ENCODE data around the gene GRAP2.

GRAP2 gene

DNA sequence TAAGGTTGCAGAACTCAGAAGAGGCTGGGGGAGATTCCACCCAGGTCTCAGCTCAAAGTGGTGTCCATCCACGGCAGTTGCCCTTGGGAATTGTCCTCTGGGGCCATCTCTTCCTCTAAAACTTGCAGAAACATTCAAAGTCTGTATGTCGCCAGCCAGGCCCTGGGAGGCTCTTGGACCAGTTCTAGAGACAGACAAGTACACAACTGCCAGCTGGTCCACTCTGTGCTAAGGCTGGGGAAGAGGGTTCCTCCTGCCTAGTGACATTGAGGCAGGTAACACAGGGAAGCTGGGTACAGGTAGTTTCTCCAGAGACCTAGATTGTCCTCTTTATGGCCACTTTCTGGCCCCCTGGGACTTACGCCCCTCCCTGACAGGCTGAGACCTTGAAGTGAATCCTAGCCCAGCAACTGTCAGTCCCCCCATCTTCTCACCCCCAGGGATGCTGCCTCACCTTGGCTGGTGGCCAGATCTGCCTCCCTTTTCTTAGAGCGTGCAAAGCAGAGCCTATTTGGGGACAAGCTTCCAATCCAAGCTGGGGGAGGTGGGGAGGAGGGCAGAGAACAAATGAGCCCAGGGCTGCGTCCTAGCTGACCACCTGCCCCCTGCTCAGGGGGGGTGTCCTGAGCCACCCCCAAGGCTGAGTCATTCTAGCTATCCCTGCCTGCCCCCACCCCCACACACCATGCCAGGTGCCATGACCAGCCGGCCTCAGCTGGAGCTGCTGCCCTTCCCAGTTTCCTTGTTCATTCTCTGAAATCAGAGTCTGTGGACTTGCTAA, 102.2 kb downstream of the GRAP2 start:
- Histone ChIP-seq H3K36me3 (ENCODE audit: insufficient read depth, low read length) (no peaks in the 10 kb centered on the region), H3K4me3 (ENCODE audit: low read length) (no peak overlapping the region), H3K4me1 (ENCODE audit: insufficient read depth, low read length) (peaks cover 16% of the 10 kb centered on the region), H3K9me3 (ENCODE audit: low read length) (no peaks in the 10 kb centered on the region), H2AFZ (ENCODE audit: low read depth, low read length) (no peak overlapping the region), H3K27me3 (ENCODE audit: insufficient read depth, low read length) (peaks cover 5% of the 10 kb centered on the region)

DNA sequence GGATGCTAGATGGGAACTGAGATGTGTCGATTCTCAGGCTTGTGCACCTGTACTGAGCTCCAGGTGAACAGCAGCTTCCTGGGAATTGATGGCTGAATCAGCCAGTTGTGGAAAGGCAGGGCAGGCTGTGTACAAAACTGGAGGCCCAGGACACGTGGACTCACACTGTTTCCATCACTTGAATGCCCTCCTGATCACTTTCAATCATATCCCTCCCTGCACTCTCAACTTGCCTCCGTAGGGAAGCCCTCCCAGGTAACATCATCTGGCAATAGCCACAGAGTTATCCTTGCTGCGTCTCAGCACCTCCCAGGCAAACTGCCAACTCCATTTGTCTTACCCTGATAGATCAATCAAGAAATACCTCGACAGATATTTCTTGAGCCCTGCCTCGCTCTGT, 104.0 kb downstream of the GRAP2 start:
- Histone ChIP-seq H3K27me3 (ENCODE audit: insufficient read depth, low read length) (peaks cover under 1% of the 10 kb centered on the region), H3K9me3 (ENCODE audit: low read length) (no peaks in the 10 kb centered on the region), H3K4me3 (ENCODE audit: low read length) (no peak overlapping the region), H3K4me1 (ENCODE audit: insufficient read depth, low read length) (peaks cover 15% of the 10 kb centered on the region), H3K36me3 (ENCODE audit: insufficient read depth, low read length) (no peaks in the 10 kb centered on the region), H2AFZ (ENCODE audit: low read depth, low read length) (no peak overlapping the region)

DNA sequence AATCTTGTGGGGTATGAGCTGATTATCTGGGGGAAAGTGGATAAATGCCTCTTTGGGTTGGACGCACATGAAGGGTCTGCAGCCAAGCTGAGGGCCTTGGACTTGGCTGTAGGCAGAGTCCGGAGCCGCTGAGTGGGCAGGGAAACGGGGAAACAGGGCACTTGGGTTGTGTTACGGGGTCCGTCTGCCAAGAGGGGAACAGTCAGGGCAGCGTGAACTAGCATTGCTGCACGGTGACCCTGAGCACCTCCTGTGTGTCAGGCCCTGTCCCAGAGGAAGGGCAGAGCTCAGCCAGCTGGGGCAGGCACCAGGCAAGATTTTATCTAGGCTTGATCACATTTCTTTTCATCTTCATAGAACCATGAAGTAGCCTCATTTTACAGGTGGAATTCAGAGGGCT, 105.8 kb downstream of the GRAP2 start:
- H3K4me3 ChIP-seq (ENCODE audit: low read length): no peak overlapping the region
- H3K4me1 ChIP-seq (ENCODE audit: insufficient read depth, low read length): peaks cover 18% of the 10 kb centered on the region
- no peak overlapping the region for H2AFZ ChIP-seq (ENCODE audit: low read depth, low read length)
- no peaks in the 10 kb centered on the region for H3K36me3 ChIP-seq (ENCODE audit: insufficient read depth, low read length)
- H3K9me3 ChIP-seq (ENCODE audit: low read length): no peaks in the 10 kb centered on the region
- H3K27me3 ChIP-seq (ENCODE audit: insufficient read depth, low read length): no peaks in the 10 kb centered on the region

DNA sequence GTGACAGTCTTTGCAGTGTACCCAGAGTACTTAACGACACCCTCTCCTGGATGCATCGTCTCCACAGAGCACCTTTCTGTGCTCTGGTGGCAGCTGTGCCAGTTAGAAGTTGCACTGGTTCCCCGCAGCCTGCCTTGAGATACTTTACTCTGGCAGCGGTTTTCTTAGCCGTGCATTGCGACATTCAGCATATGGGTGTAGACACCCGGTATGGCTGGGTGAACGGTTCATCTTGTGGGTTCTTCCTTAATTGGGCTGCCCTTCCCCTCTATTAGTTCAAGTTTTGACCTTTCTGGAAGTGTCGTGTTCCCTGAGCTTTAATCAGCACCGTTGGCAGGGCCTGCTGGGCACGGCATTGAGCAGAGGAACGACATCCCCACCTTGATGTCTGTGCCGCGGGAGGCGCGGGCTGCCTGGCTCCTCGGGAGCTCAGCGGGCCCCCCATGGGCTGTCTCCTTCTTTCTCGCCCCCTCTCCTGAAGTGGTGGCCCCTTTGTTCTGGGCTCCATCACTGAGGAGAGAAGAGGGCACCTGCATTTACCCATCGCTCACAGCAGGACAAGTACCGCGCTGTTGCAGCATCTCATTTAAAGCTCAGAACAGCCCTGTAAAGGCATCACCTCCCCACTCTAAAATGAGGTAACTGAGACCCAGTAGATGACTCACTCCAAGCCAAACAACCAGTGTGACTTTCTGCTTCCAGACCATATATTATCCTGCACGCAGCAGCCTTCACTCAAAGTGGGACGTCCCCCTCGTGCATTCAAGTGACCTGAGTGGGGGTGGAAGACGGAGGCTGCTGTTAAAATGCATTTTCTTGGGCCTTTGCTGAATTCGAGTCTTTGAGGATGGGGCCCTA, 107.2 kb downstream of the GRAP2 start:
- Histone ChIP-seq H3K4me1 (ENCODE audit: insufficient read depth, low read length) (peaks cover 18% of the 10 kb centered on the region), H3K4me3 (ENCODE audit: low read length) (no peak overlapping the region), H3K9me3 (ENCODE audit: low read length) (no peaks in the 10 kb centered on the region), H3K36me3 (ENCODE audit: insufficient read depth, low read length) (no peaks in the 10 kb centered on the region), H2AFZ (ENCODE audit: low read depth, low read length) (no peak overlapping the region), H3K27me3 (ENCODE audit: insufficient read depth, low read length) (no peaks in the 10 kb centered on the region)

DNA sequence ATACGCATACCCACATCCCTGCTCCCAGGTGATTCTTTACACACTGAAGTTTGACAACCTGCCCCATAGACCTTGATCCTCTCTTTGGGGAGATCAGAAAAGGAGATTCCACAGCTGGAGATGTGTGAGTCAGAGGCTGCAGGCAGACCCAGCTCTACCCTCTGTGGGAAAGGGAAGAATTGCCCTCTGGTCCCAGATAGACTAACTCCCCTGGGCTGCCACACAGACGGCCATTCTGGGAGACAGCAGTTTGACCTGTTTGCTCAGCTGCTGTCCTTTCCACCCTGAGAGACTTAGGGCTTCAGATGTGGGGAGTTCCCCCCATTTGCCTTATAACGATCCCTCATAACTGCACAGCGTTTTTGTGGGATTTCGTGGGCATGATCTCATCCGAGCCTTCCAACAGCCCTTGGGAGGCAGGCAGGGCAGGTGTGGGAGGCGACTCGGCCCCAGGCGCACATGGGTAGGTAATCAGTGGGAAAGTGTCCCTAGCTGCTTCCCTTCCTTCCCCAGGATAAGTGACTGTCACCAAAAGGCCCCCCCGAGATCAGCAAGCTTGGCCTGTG, 107.9 kb downstream of the GRAP2 start:
- Histone ChIP-seq H2AFZ (ENCODE audit: low read depth, low read length) (no peak overlapping the region), H3K9me3 (ENCODE audit: low read length) (no peaks in the 10 kb centered on the region), H3K36me3 (ENCODE audit: insufficient read depth, low read length) (no peaks in the 10 kb centered on the region), H3K4me3 (ENCODE audit: low read length) (no peak overlapping the region), H3K4me1 (ENCODE audit: insufficient read depth, low read length) (peaks cover 18% of the 10 kb centered on the region), H3K27me3 (ENCODE audit: insufficient read depth, low read length) (no peaks in the 10 kb centered on the region)

DNA sequence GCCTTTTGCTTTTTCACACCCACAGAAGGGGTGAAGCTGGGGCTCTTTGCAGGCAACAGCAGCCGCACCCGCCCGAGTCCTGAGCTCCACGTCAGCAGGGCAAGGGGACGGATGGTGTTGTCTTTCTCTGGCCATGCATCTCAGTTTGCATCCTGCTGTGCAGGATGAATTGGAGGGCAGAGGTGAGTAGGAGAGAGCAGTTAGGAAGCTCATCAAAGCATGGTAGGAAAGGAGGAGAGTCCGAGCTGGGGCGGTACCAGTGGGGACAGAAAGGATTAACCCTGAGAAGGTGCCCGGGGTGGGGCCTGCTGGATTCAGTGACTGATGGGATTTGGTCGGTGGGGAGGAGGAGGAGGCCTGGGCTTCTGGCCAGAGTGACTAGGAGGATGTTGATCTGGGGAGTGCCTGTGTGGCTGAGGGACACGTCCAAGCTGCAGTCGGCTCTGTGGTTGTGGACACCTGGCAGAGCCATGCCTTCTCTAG, 108.4 kb downstream of the GRAP2 start:
- H3K4me1 ChIP-seq (ENCODE audit: insufficient read depth, low read length): peaks cover 18% of the 10 kb centered on the region
- no peak overlapping the region for H3K4me3 ChIP-seq (ENCODE audit: low read length)
- no peaks in the 10 kb centered on the region for H3K36me3 ChIP-seq (ENCODE audit: insufficient read depth, low read length)
- H3K9me3 ChIP-seq (ENCODE audit: low read length): no peaks in the 10 kb centered on the region
- H3K27me3 ChIP-seq (ENCODE audit: insufficient read depth, low read length): no peaks in the 10 kb centered on the region
- H2AFZ ChIP-seq (ENCODE audit: low read depth, low read length): no peak overlapping the region

DNA sequence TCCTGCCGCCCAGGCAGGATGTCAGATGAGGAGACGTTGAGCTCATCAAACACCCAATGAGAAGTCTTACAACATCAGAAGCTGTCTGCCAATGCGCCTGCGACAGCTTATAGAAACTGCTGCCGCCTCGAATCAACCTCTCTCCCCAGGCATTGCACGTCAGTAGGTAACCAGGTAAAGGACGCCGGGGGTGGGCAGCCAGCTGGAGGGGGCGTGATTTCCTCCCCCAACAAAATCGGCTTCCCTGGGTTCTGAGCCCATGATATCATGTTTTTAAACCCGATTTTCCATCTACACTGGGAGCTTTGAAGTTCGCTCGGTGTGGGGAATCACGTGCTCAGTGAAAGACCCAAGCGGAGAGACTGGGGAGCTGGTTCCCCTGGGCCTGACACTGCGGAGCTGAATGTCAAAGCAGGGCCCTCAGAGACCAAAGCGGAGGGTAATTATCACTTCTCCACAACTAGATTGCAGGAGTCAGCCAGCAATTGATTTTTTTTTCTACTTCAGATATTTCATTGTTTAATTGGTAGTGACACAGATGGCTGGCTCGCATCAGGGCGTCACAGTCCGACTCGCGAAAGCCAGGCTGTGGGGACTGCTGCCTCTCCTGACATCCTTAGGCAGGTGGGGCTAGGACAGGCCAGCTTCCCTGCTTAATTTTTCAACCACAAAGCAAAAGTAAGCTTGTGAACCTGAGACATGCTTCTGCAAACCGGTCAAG, 109.2 kb downstream of the GRAP2 start:
- peaks cover 18% of the 10 kb centered on the region for H3K4me1 ChIP-seq (ENCODE audit: insufficient read depth, low read length)
- H3K9me3 ChIP-seq (ENCODE audit: low read length): no peaks in the 10 kb centered on the region
- H3K36me3 ChIP-seq (ENCODE audit: insufficient read depth, low read length): no peaks in the 10 kb centered on the region
- no peak overlapping the region for H3K4me3 ChIP-seq (ENCODE audit: low read length)
- H2AFZ ChIP-seq (ENCODE audit: low read depth, low read length): no peak overlapping the region
- H3K27me3 ChIP-seq (ENCODE audit: insufficient read depth, low read length): no peaks in the 10 kb centered on the region

DNA sequence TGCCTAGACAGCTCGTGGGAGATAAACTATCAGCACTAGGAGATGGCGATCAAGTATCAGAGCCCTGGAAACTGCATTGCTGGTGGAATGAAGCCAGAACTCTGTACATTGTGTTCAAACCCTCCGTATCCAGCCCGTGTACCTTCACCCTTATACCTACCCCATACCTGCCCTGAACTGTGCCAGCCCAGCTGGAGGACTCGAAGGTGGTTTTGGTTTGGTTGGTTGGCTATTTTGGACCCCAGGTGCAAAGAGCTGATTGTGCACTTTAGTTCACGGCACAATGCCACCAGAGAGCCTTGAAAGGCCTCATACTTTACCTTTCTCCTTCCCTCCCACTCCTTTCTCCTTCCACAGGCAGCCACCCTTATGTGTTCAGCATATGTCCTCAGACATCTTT, 109.9 kb downstream of the GRAP2 start:
- H3K4me3 ChIP-seq (ENCODE audit: low read length): no peak overlapping the region
- H3K36me3 ChIP-seq (ENCODE audit: insufficient read depth, low read length): no peaks in the 10 kb centered on the region
- peaks cover 18% of the 10 kb centered on the region for H3K4me1 ChIP-seq (ENCODE audit: insufficient read depth, low read length)
- H2AFZ ChIP-seq (ENCODE audit: low read depth, low read length): no peak overlapping the region
- H3K27me3 ChIP-seq (ENCODE audit: insufficient read depth, low read length): no peaks in the 10 kb centered on the region
- no peaks in the 10 kb centered on the region for H3K9me3 ChIP-seq (ENCODE audit: low read length)

DNA sequence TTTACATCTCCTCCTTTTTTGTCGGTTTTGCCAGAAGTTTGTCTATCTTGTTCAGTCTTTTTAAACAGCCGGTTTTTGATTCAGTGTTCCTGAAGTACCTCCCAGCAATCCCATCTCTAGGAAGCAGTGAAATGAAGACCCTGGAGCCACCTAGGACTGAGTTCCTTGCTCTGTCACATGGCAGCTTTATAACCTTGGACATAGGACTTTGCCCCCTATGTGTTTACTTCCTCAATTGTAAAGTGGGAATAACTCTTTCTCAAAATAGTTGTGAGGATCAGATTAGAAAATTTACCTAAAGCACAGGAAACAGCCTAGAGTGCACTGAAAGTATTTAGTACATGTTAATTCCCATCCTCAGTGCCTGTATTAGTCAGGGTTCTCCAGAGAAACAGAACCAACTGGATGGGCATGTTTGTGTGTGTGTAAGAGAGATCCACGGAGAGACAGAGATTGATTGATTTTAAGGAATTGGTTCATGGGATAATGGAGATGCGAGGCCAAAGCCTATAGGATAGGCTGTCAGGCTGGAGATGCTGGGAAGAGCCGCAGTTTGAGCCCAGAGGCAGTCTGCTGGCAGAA, 113.9 kb downstream of the GRAP2 start:
- Histone ChIP-seq H3K36me3 (ENCODE audit: insufficient read depth, low read length) (no peaks in the 10 kb centered on the region), H3K27me3 (ENCODE audit: insufficient read depth, low read length) (no peaks in the 10 kb centered on the region)

DNA sequence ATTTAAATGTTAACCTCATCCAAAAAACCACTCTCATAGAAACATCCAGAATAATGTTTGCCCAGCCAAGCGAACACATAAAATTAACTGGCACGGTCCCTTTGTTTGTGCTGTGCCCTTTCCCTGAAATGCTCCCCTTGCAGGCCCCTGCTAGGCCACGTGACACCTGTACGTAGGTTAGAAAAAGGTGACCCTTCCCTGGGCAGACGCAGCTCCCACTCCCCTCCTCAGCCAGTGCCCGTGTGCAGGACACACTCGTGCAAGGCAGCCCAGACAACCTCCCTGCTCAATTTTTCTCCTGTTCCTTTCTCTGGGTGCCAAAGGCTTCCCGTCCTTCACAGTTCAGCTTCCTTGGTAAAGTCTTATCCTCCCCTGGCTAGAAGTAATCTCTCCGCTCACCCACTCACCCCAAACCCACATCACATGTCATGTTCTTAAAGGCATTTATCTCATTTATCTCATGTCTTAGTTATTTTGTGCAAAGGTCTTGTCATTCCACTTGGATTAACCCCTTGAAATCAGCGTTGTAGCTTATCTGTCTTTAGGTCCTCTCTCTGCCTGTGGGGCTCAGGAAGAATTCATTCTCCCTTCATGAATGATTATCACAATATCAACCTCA, 114.6 kb downstream of the GRAP2 start:
- Histone ChIP-seq H3K9me3 (ENCODE audit: low read length) (no peaks in the 10 kb centered on the region), H3K36me3 (ENCODE audit: insufficient read depth, low read length) (no peaks in the 10 kb centered on the region), H2AFZ (ENCODE audit: low read depth, low read length) (no peak overlapping the region), H3K4me3 (ENCODE audit: low read length) (no peak overlapping the region), H3K27me3 (ENCODE audit: insufficient read depth, low read length) (no peaks in the 10 kb centered on the region), H3K4me1 (ENCODE audit: insufficient read depth, low read length) (peaks cover 3% of the 10 kb centered on the region)

More for the DNA sequence above, 113.9 kb downstream of the GRAP2 start:
- Histone ChIP-seq H2AFZ (ENCODE audit: low read depth, low read length) (no peak overlapping the region), H3K9me3 (ENCODE audit: low read length) (no peaks in the 10 kb centered on the region), H3K4me3 (ENCODE audit: low read length) (no peak overlapping the region), H3K4me1 (ENCODE audit: insufficient read depth, low read length) (peaks cover 7% of the 10 kb centered on the region)

DNA sequence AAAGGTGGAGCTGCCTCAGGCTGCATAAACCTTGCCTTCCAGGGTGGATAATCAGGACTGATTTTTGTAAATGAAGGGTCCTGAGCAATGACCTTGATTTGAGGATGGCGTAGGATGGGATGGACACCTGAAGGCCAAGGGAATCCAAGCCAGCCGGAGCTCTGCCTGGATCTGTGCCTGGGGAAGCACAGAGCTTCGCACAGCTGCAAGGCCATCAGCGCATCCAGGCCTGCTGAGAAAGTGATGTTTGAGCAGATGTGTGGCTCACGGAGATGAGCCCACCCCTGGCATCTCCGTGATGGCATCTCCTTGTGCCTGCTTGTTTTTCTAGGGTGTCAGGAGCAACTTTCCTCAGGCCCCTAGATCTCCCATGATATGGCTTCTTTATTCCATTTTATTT, 117.2 kb downstream of the GRAP2 start:
- no peak overlapping the region for H3K4me3 ChIP-seq (ENCODE audit: low read length)
- no peaks in the 10 kb centered on the region for H3K9me3 ChIP-seq (ENCODE audit: low read length)
- no peaks in the 10 kb centered on the region for H3K36me3 ChIP-seq (ENCODE audit: insufficient read depth, low read length)
- no peak overlapping the region for H2AFZ ChIP-seq (ENCODE audit: low read depth, low read length)
- peaks cover 1% of the 10 kb centered on the region for H3K4me1 ChIP-seq (ENCODE audit: insufficient read depth, low read length)
- no peaks in the 10 kb centered on the region for H3K27me3 ChIP-seq (ENCODE audit: insufficient read depth, low read length)

DNA sequence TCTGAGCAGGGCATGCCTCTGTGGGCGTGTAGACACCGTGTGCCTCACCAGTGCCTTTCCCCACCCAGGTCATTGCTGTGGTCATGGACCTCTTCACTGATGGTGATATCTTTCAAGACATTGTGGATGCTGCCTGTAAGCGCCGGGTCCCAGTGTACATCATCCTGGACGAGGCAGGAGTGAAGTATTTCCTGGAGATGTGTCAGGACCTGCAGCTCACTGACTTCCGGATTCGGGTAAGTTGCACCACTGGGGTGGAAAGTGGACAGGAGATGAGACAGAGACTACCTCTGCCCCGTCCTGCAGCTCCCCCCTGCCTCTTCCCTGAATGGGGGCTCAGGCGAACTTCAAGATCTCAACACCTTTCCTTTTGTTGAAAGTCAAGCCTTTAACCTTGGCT, 118.2 kb downstream of the GRAP2 start:
- Histone ChIP-seq H3K4me3 (ENCODE audit: low read length) (no peak overlapping the region), H3K4me1 (ENCODE audit: insufficient read depth, low read length) (peaks cover 7% of the 10 kb centered on the region), H3K27me3 (ENCODE audit: insufficient read depth, low read length) (no peaks in the 10 kb centered on the region), H3K36me3 (ENCODE audit: insufficient read depth, low read length) (no peaks in the 10 kb centered on the region), H3K9me3 (ENCODE audit: low read length) (no peaks in the 10 kb centered on the region), H2AFZ (ENCODE audit: low read depth, low read length) (no peak overlapping the region)

Measured in neuron (in vitro differentiated cells).